ENCODE results near the gene HMG20A.

HMG20A gene

DNA sequence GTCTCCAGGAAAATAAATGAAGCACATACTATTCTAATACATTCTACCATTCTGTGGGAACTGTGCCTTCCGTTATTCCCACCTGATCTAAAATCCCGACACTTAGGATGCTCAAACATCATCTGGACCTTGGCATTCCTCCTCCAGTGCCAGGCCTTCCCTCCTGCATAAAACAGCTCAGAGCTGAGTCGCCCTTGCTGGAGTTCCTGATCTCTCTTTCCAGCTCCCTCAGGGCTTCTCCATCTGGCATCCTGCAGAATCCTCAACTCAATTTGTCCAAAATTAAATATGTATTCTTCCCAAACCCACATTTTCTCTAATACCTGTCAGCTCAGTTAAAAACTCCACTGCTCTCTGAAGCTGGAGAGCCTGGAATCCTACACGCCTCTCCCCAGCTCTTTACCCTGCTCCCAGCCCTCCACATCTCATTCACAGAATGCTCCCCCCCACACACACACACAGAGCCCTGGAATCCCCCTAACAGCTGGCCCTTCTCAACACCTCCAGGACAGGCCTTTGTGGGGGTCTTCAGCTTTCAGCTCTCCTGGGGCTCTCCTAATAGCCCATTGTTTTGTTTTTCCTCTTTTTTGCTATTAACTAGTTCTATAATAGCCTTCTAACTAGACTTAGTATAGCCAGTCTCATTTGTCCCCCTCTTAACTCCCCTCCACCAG is 78.5 kb downstream of the HMG20A start:
- DNase-seq (ENCODE audit: low read depth in 2 of 2): no peak

DNA sequence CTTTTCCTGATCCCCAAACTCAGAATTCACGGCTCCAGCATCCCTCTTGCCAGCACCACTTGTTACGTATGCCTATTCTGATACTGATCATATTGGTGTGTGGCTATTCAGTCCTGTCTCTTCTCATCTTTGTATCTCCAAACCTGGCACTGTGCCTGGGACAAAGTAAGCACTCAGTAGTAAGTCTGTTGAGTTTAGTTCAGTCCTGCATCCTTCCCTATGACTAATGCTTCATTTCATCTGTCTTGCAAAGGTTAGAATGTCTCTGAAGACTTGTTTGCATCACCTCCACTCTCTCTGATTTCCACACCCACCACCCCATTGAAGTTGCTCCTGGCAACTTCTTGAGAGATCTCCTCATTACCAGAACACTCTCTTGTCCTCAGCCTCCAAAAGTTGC is 80.3 kb downstream of the HMG20A start:
- no peak for DNase-seq (ENCODE audit: low read depth in 2 of 2)

DNA sequence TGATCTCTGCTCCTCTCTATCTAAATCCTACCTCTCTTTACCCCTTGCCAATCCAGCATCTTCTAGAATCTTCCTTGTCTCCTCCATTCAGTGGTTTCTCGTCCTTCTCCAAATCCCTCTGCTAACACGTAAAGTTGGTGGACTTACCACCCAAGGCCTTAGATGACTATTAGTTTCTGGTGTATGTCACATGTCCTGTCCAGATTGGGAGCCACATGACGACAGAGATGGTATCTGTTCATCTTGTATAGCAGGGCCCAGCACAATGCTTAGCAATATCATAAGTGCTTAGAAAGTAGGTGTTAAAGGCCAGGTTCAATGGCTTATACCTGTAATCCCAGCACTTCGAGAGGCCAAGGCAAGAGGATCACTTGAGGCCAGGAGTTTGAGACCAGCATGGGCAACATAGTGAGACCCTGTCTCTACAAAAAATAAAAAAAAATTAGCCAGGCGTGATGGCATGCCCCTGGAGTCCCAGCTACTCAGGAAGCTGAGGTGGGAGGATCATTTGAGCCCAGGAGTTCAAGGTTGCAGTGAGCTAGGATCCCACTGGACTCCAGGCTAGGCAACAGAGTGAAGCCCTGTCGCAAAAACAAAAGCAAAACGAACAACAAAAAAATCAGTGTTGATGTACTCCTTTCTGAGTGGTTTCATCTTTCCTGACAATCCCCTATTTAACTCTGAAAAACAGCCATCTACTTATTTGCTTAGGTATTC is 81.8 kb downstream of the HMG20A start:
- DNase-seq (ENCODE audit: low read depth in 2 of 2): no peak

DNA sequence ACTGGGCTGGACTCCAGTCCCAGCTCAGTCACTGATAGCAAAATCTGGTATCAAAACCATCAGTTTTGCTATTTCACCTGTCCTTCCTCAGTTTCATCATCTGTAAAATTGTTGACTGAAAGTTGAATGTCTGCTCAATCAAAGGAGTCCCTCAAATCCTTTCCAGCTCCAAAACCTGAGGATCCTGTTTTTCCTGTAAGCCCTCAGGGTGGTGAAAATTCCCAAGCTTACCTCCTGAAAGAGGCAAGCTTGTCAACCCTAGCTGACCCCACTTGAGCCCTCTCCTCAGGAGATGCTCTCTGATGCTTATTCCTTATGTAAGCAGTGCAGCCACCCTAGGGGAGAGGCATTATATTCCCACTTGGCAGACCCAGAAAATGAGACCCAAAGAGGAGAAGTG is 82.6 kb downstream of the HMG20A start:
- no peak for DNase-seq (ENCODE audit: low read depth in 2 of 2)

DNA sequence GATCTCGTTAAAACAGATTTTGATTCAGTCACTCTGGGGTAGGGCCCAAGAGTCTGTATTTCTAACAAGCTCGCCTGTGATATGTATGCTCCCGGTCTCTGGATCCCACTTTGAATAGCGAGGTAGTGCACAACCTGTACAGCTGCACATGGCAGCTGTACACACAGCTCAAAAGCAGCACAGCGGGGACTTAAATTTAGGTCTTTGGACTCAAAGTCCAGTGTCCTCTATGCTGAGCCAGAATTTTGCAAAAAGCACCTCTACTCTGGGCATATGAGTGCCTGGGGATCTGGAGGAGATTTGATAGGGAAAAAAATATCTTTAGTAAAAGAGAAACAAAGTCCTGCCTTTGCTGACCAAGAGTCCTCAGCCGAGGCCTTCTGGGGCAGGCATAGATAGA is 83.1 kb downstream of the HMG20A start:
- no peak for DNase-seq (ENCODE audit: low read depth in 2 of 2)

DNA sequence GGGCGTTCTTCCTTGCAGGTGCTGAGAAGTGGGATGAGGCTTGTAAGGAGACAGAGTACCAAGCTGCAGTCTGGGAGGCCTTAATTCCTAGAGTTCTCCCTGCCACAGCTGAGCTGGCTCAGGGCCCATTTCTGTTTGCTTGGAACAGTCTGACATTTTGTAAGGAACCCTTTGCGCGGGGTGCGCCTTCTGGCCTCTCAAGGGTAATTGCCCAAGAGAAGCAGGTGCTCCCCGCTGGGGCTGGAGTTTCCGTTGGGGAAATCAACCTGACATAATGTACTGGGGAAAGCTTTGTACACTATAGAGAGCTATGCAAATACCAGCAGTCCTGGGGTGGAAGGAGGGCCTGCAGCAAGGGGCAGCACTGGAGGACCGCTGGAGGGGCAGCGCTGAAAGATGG is 83.6 kb downstream of the HMG20A start:
- DNase-seq (ENCODE audit: low read depth in 2 of 2): no peak

DNA sequence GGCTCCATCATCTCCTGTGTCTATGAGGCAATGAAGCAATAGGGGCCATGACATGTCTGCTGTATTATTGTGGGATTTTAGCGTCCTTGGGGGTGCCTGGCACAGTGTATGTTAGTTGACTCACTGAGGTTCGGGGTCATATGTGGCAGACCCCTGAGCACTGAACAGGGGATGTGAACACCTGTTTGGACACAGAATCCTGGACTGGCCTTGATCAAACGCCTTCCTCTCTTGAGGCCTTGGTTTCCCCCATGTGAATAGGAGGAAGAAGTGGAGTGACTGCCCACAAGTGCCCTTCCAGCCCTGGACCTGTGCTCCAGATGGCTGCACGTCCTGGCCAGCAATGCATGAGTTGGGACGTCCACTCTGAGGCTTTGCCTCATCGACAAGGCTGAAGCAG is 84.2 kb downstream of the HMG20A start:
- no peak for DNase-seq (ENCODE audit: low read depth in 2 of 2)

DNA sequence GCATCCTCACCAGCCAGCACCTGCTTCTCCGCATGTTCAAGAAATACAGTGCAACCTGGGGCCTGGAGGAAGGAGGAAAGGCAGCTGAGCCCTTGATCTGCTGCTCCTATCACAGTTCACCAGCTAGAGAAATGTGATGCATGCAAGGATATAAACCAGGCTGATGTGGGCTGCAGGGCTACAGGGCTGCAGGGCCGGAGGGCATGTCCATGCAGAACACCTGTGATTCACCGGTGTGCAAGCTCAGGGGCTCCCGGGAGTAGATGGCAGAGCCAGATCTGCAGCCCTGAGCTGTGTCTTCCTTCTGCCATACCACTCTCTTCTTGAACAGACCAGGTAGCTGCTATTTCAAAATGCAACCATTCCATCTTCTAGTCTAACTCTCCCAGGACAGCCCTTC is 84.9 kb downstream of the HMG20A start:
- DNase-seq (ENCODE audit: low read depth in 2 of 2): no peak

DNA sequence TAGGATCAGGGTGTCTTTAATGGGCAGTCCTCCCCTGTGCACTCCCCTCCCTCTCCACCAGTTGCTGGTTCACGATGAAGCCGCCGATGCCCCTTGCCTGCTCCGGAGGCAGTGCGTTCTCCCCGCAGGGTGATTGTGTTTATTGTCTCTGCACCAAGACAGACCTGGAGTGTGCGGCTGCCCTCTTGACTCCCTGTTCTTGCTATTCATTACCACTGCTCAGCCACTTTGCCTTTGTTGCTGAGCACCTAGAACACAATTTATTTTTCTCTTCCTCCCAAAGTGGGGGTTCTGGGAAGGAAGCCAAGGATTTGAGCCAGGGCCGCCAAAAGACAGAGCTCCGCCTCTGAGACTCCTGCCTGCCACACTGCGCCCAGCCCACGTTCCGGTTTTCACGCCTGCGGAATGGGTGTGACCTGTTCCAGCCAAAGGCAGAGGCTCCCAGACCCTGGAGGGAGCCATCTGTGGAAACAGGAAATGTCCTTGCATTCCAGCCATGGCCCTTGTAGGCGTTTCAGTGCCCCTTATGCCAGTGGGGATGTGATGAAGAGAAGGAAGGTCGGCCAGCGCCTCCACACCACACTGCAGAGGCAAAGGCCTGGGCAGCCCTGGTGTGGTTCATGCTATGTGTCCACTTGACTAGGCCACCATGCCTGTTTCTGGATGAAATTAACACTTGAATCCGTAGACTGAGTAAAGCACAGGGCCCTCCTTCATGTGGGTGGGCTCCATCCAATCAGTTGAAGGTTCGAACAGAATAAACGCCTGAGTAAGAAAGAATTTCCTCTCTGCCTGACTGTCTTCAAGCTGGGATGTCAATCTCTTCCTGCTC is 85.8 kb downstream of the HMG20A start:
- no peak for DNase-seq (ENCODE audit: low read depth in 2 of 2)

DNA sequence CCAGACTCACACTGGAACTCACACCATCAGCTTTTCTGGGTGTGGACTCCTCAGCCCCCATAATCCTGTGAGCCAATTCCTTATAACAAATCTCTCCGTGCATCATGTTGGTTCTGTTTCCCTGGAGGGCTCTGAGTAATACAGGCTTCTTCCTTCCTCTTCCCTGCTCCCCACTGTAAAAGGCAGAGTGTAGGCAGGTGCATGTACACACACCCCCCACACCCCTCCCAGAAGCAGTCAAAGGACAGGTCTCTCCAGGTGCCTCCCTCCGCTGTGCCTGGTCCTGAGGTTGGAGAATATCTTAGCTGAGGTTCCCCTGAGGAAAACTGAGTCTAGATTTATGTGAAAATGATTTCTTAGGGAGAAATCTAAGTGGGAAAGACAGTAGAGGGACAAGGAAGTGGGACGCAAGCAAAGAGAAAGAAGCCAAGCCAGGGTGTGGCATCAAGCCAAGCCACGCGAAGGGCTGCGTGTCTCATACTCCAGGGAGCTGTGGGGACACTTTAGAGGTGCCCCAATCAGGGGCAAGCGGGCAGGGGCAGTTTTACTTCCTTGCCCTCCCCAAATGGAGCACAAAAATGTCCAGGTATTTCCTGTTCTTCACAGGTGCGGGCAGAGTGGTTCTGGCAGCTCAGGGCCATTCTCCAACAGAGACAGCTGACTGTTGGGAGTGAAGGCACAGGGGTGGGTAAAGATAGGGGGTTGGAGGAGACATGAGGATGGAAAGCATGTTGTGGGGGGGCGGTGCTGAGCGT is 86.6 kb downstream of the HMG20A start:
- no peak for DNase-seq (ENCODE audit: low read depth in 2 of 2)

DNA sequence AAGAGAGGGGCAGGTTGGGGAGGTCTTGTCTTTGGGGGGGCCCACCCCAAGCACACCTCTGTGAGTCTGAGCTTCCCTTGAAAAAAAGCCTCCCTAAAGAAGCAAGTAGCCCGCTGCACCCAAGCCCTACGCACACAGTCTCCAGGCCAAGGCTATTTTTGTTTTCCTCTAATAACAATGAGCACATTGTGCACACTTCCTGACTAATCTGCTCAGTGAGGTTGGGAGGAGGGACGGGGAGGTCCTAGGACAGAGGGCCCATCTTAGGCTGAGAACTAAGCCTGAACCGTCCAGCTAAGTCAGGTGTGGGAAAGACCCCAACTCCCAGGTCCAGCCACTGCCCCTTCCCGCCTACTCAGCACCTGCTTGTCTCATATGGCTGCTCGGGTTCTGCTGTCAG is 87.2 kb downstream of the HMG20A start:
- no peak for DNase-seq (ENCODE audit: low read depth in 2 of 2)

DNA sequence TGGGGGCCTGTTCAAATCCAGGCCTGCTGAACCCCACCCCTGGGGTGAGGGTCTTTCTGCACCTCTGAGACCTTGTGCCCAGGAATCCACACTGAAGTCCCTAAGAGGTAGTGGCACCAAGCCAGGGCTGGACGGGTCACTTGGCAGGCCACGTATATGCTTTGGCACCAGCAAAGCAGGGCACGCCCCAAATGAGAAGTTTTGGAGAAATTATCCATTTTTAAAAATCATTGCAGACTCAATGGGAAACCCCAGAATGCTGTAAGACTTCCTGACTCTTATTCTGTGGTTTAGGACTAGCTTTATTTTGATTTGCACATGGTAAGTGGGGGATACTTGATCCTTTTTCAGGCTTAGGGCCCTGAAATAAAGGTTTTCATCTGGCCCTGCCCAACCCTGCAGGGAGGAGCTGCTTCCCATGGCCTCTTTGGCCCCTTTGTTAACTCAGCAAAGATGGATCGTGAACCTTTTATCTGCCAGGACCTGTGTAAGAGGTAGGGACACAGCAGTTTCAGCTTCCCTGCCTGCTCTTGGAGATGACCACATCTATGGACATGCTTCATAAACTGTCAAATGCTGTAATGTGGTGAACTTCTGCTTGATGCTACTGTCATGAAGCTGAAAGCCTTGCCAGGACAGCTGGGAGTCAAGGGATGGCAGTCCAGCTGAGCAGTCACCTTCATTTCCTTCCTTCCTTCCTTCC is 88.0 kb downstream of the HMG20A start:
- DNase-seq (ENCODE audit: low read depth in 2 of 2): no peak

DNA sequence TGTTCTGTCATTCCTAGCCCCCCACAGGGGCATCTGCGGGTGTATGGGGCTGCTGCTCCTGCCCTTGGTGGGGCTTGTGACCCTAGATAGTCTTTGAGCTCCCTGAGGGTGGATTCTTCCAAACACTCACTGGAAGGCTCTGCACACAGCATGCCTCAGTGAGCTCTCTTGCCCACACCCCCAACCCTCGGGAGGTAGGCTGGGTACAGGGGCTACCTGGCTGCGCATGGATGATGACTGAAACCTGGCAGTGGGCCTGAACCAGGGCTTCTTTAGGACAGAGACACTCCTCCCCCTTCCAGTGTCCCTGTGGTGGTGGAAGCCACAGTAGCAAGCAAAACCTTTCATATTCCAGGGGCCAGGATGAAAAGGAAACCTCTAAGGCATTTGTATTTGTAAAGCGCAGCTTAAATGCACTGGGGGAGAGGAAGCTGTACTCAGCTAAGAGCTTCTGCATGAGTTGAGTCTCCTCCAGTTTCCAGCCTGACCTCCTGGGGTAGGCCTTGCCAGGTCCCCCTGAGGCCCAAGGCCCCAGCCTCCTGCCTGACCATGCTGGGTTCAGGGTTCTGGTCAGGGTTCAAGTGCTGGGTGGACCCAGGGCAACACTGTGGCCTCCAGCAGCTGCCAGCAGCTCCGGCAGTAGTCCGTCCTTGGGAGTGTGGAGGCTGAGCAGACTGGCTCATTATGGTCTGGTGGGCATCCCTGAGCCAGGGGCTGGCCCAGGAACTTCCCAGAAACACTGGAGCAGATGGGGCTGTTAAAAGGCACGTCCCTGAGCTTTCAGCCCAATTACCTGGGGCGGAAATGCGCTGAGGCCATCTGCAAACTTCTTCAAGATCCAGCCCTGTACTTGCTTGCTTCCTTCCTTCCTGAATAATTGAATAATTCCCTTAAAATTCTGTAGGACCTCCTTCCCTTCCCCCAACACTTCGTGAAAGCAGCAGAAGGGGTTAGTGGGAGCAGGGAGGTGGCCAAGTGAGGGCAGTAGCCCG is 89.7 kb downstream of the HMG20A start:
- DNase-seq (ENCODE audit: low read depth in 2 of 2): no peak

DNA sequence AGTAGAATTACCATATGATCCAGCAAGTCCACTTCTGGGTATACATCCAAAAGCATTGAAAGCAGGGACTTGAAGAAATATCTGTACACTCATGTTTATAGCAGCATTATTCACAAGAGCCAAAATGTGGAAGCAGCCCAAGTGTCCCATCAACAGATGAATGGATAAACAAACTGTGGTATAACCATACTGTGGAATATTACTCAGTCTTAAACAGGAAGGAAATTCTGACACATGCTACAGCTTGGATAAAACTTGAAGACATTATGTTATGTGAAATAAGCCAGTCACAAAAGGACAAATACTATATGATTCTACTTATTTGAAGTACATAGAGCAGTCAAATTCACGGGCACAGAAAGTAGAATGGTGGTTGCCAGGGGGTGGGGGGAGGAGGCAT is 91.2 kb downstream of the HMG20A start:
- DNase-seq (ENCODE audit: low read depth in 2 of 2): no peak

DNA sequence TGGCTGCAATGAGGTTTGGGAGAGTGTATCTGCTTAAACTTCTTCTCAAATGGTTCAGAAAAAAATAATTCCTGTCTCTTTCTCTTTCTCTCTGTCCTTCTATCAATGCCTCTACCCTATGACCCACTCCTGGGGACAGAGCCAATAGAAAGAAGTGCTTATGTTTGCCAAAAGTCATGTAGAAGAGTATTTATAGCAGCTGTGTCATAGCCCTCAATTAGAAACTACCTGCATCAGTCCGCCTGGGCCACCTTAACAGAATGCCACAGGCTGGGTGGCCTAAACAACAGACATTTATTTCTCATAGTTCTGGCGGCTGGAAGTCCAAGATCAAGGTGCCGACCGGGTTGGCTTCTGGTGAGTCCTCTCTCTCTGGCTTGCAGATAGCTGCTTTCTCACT is 92.5 kb downstream of the HMG20A start:
- DNase-seq (ENCODE audit: low read depth in 2 of 2): no peak

DNA sequence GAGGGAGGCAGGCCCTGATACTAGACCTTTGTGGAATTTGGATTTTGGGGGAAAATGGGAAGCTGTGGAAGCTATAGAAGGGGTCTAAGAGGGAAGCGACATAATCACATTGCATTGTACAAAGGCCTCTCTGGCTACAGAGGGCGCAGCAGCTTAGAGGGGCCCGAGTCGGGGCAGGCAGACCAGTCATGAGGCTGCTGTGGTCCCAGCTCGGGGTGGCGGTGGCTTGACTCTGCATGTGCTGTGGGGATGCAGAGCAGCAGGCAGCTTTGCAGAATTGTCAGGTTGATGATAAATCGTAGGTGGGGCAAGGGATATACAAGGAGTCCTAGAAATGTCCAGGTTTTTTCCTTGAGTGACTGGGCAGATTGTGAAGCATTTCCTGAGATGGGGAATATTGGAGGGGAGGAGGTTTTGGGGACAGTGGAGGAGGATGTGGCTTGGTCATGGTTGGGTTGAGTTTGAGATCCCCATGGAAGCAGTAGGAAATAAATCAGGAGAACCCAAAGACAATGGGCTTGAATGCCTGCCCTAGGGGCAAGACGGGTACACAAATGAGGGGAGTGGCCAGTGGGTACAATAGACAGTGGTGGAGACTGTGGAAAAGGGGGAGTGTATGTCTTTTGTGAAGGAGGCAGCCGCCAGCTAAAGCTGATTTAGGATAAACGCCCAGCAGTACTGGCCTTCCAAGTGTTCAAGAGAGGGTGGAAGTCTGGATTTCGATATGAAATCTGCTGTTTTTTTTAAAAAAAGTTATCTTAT is 94.1 kb downstream of the HMG20A start:
- no peak for DNase-seq (ENCODE audit: low read depth in 2 of 2)

DNA sequence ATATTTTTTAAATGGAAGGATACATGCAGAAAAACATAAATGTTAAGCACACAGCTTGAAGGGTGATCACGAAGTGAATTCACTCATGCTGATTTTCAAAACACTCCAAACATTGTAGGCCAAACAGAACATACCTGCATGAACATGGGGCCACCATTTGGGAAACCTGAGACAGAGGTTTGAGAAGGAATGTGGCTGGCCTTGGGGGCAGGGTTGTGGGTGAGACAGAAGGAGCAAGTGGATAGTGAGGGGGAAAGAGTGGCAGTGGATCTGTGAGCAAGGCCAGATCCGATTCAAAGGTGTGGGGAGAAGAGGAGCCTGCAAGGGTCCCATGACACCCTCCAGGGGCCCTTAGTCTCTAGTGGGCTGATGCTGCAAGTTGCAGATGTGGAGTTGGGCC is 94.9 kb downstream of the HMG20A start:
- no peak for DNase-seq (ENCODE audit: low read depth in 2 of 2)

DNA sequence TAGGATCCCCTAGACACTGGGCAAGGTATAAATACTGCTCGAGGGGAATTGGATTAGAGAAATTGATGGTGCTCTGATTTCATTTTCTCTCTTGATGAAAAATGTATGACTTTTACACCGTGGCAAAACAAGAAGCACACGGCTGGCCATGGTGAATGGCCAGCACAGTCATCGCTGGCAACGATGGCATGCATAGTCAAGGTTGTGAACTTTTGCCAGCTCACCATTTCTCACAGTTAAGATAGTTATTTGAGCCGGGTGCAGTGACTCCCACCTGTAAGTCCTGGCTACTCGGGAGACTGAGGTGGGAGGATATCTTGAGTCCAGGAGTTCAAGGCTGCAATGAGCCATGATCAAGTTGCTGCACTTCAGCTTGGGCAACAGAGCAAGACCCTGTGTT is 95.4 kb downstream of the HMG20A start:
- DNase-seq (ENCODE audit: low read depth in 2 of 2): no peak

DNA sequence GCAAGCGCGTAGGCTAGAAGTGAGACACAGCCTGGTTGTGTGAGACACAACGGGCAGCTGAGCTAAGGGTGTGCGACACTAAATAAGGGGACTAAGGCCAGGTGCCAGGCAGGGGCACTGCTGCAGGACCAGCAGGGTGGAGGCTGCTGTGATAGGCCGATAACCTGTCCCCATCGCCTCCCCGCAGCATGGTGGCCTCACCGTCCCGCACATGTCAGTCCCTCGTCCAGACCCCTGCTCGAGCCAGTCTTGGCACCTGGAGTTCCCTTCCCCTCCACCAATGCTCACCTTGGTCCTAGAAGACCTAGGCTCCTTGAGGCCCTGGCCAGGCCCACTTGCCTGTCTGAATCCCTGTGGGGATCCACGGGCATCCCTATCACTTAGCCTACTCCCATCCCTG is 96.1 kb downstream of the HMG20A start:
- DNase-seq (ENCODE audit: low read depth in 2 of 2): no peak

DNA sequence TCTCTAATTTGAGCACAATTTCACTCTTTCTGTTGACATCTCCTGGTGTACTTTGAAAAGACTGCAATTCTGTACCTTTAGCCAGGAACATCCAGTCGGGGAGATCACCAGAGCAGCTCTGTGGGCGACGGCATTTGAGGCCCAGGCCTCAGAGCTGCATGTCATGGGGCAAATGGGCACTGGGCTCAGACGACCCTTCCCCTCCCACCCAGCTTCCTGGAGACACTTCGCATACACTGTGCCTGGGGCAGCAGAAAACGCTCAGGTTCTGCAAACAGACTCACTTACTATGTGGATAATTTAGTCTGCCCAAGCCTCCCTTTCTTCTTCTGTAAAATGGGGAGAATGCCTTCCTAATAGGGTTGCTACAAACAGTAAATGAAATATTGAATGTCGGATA is 96.9 kb downstream of the HMG20A start:
- no peak for DNase-seq (ENCODE audit: low read depth in 2 of 2)
